ENCODE results near the gene CAMK4. TPM values are rescaled to one million over a fixed set of nuclear protein-coding genes. Genes with fewer than 3 reads are reported as not detected.

CAMK4 gene
- total RNA-seq, 1 experiment from 2014 or later, result 10.6 TPM

GRCh38 chr5:111194925-111195324 lies 29.3 kb upstream of the CAMK4 start:
- H3K36me3 Mint-ChIP-seq, result no peaks in the 10 kb centered on the region
- ChIA-PET CTCF (no interaction called here), POLR2A (no interaction called here)
- no peak for DNase-seq (ENCODE audit: low spot score)
- ATAC-seq, result no peak
- no peaks in the 10 kb centered on the region for H3K27me3 Mint-ChIP-seq (ENCODE audit: low read depth)
- H3K9me3 Mint-ChIP-seq, result no peaks in the 10 kb centered on the region
- H3K4me3 Mint-ChIP-seq, result no peak overlapping the region
- no peak for TF ChIP-seq NR2C2 (CRISPR knock-in tag; IDR thresholded peaks at IDR 0.05)
- TF ChIP-seq FOXJ3 (CRISPR knock-in tag; IDR thresholded peaks at IDR 0.05; ENCODE audit: borderline replicate concordance), result no peak
- no peak for TF ChIP-seq E2F4 (CRISPR knock-in tag; IDR thresholded peaks at IDR 0.05; ENCODE audit: borderline replicate concordance, low read depth)
- no peak for TF ChIP-seq ATF2 (CRISPR knock-in tag; IDR thresholded peaks at IDR 0.05; ENCODE audit: borderline replicate concordance, low read depth)
- no peak for TF ChIP-seq IRF2 (CRISPR knock-in tag; IDR thresholded peaks at IDR 0.05; ENCODE audit: borderline replicate concordance, low read depth)
- no peak for TF ChIP-seq ZNF671 (CRISPR knock-in tag; IDR thresholded peaks at IDR 0.05)
- no peak for TF ChIP-seq NFATC4 (CRISPR knock-in tag; IDR thresholded peaks at IDR 0.05)
- TF ChIP-seq GTF2I (CRISPR knock-in tag; conservative IDR thresholded peaks at IDR 0.05), result no peak
- TF ChIP-seq GRHL2 (CRISPR knock-in tag; IDR thresholded peaks at IDR 0.05; ENCODE audit: insufficient replicate concordance, severe bottlenecking), result no peak
- H3K4me1 Mint-ChIP-seq, result peaks cover 20% of the 10 kb centered on the region
- no peak overlapping the region for H3K27ac Mint-ChIP-seq

- CTCF ChIA-PET, result no interaction called here
- Mint-ChIP-seq H3K27me3 (ENCODE audit: low read depth) (no peaks in the 10 kb centered on the region), H3K4me3 (no peak overlapping the region), H3K9me3 (no peaks in the 10 kb centered on the region), H3K36me3 (no peaks in the 10 kb centered on the region), H3K4me1 (peaks cover 15% of the 10 kb centered on the region), H3K27ac (no peak overlapping the region)
- TF ChIP-seq KAT7 (CRISPR knock-in tag; IDR thresholded peaks at IDR 0.05; ENCODE audit: borderline replicate concordance) (no peak), PREB (CRISPR knock-in tag; IDR thresholded peaks at IDR 0.05; ENCODE audit: borderline replicate concordance) (no peak), USF1 (CRISPR knock-in tag; IDR thresholded peaks at IDR 0.05) (no peak), MAX (CRISPR knock-in tag; IDR thresholded peaks at IDR 0.05) (no peak), NR3C1 (CRISPR knock-in tag; conservative IDR thresholded peaks at IDR 0.05; ENCODE audit: low read depth) (no peak), RELA (CRISPR knock-in tag; IDR thresholded peaks at IDR 0.05; ENCODE audit: borderline replicate concordance) (no peak), ATF6 (CRISPR knock-in tag; IDR thresholded peaks at IDR 0.05) (no peak), GTF2I (CRISPR knock-in tag; conservative IDR thresholded peaks at IDR 0.05) (no peak), CDX4 (CRISPR knock-in tag; IDR thresholded peaks at IDR 0.05; ENCODE audit: borderline replicate concordance) (no peak), SP1 (CRISPR knock-in tag; conservative IDR thresholded peaks at IDR 0.05) (no peak), E2F1 (CRISPR knock-in tag; IDR thresholded peaks at IDR 0.05) (no peak), JUN (CRISPR knock-in tag; IDR thresholded peaks at IDR 0.05) (no peak)
- DNase-seq (ENCODE audit: low spot score) (no peak), ATAC-seq (peak; percentile 78)
- POLR2A ChIA-PET, result no interaction called here
These were observed 26.7 kb upstream of the CAMK4 start for GRCh38 chr5:111197523-111197922.
